Stimulated activated effector memory CD8-positive, alpha-beta T cell treated with anti-CD3 and anti-CD28 coated beads, Interleukin-12 subunit alpha, Interleukin-12 subunit beta, amount 100 ng/mL, for 72 hours (primary cell): ENCODE measurements around the gene RNF215.
"Not testable (repeated sequence)": the region's sequence is repeated elsewhere in the genome, so short reads cannot be mapped to it uniquely, and the experiment has no call there.

ENCODE experiments used
- ATAC-seq: fragments of 150-1000 bp; cut with Tn5 transposase; 2 replicates; pipeline ENCODE4 v1.10.0; 2021
- DNase-seq, 2 donors: peaks; one replicate each; pipeline ENCODE4 v3.0.0; 2021 to 2022; ENCODE audit warnings: low spot score in 2 of 2
- H3K27ac Mint-ChIP-seq: one replicate; pipeline ENCODE4 v1.8.0; 2022; ENCODE audit warnings: mild to moderate bottlenecking, mixed read lengths
- H3K36me3 Mint-ChIP-seq: one replicate; pipeline ENCODE4 v1.8.0; 2022; ENCODE audit warnings: mild to moderate bottlenecking, mixed read lengths
- H3K4me1 Mint-ChIP-seq: one replicate; pipeline ENCODE4 v1.8.0; 2022; ENCODE audit warnings: mixed read lengths
- H3K4me3 Mint-ChIP-seq: one replicate; pipeline ENCODE4 v1.8.0; 2022; ENCODE audit warnings: mild to moderate bottlenecking, mixed read lengths
- H3K9me3 Mint-ChIP-seq: one replicate; pipeline ENCODE4 v1.8.0; 2022; ENCODE audit warnings: mixed read lengths

RNF215 gene

GRCh38 chr22:30340911-30341685 is 46.1 kb downstream of the RNF215 start:
- Mint-ChIP-seq H3K4me1 (peaks cover 14% of the 10 kb centered on the region), H3K4me3 (no peak overlapping the region), H3K27ac (peak overlapping the region; percentile 74), H3K9me3 (no peaks in the 10 kb centered on the region), H3K36me3 (peaks cover 100% of the 10 kb centered on the region)
- ATAC-seq (no peak), DNase-seq (no peak)

DNA sequence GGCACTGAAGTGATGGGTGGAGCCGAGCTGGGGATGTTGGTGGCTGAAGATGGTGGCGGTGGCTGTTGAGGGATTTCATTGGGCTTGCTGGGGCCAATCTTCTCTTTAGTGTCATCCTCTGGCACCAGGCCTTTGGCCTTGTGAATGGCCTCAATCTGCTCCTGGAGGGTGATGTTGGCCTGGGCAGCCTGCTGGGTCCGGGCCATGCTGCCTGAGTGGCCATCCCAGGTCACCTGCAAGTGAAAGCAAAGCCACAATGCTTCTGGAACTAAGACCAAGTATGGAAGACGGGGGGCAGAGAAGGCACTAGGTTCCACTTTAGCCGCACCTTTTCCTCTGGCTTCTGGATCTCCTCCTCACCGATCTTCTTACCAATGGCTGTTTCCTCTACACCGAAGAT is 48.4 kb downstream of the RNF215 start:
- H3K4me3 Mint-ChIP-seq, result no peak overlapping the region
- no peak for DNase-seq
- peak overlapping the region; percentile 74 for H3K27ac Mint-ChIP-seq
- no peaks in the 10 kb centered on the region for H3K9me3 Mint-ChIP-seq
- peaks cover 10% of the 10 kb centered on the region for H3K4me1 Mint-ChIP-seq
- H3K36me3 Mint-ChIP-seq, result peaks cover 100% of the 10 kb centered on the region
- no peak for ATAC-seq

- not testable (repeated sequence) for H3K4me3 Mint-ChIP-seq, H3K27ac Mint-ChIP-seq, DNase-seq, H3K9me3 Mint-ChIP-seq, ATAC-seq
- H3K36me3 Mint-ChIP-seq, result peaks cover 100% of the 10 kb centered on the region
- H3K4me1 Mint-ChIP-seq, result peaks cover 10% of the 10 kb centered on the region
These were observed 48.9 kb downstream of the RNF215 start for GRCh38 chr22:30338341-30338740.

GRCh38 chr22:30337461-30337778 is 49.8 kb downstream of the RNF215 start:
- no peak overlapping the region for H3K27ac Mint-ChIP-seq

GRCh38 chr22:30336752-30337460 is 50.3 kb downstream of the RNF215 start:
- Mint-ChIP-seq H3K4me3 (no peak overlapping the region), H3K4me1 (peaks cover 10% of the 10 kb centered on the region), H3K36me3 (peaks cover 100% of the 10 kb centered on the region), H3K9me3 (no peaks in the 10 kb centered on the region), H3K27ac (no peak overlapping the region)
- DNase-seq (no peak), ATAC-seq (no peak)

More at GRCh38 chr22:30337461-30337778, 49.8 kb downstream of the RNF215 start:
- Mint-ChIP-seq H3K36me3 (peaks cover 100% of the 10 kb centered on the region), H3K4me3 (no peak overlapping the region), H3K9me3 (no peaks in the 10 kb centered on the region), H3K4me1 (peaks cover 10% of the 10 kb centered on the region)
- ATAC-seq (no peak), DNase-seq (no peak)

DNA sequence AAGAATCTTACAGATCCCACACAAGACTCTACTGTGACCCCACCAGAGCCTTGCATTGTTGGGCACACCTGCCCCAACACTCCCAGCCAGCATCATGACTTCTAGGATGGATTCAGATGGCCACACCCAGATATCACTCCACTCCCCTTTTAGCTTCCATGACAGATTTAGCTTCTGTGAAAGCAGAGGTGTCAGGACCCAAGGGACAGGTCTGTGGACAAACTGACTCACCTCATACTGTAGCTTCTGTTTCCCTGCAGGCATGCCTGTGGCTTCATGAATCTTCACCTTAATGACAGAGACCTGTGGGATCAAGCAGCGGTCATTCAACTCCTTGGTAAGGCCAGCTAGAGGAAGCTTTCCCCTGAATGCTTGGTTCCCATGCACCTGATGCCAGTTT is 52.0 kb downstream of the RNF215 start:
- peaks cover 100% of the 10 kb centered on the region for H3K36me3 Mint-ChIP-seq
- no peak overlapping the region for H3K4me3 Mint-ChIP-seq
- peak; percentile 56 for ATAC-seq
- peaks cover 10% of the 10 kb centered on the region for H3K4me1 Mint-ChIP-seq
- H3K27ac Mint-ChIP-seq, result peak overlapping the region; percentile 80
- no peak for DNase-seq
- H3K9me3 Mint-ChIP-seq, result no peaks in the 10 kb centered on the region

- peak overlapping the region; percentile 80 for H3K27ac Mint-ChIP-seq
- DNase-seq (no peak), ATAC-seq (no peak)
- peaks cover 100% of the 10 kb centered on the region for H3K36me3 Mint-ChIP-seq
- no peak overlapping the region for H3K4me3 Mint-ChIP-seq
- peaks cover 10% of the 10 kb centered on the region for H3K4me1 Mint-ChIP-seq
- no peaks in the 10 kb centered on the region for H3K9me3 Mint-ChIP-seq
These were observed 52.6 kb downstream of the RNF215 start for GRCh38 chr22:30334646-30335045.

GRCh38 chr22:30333707-30334087 is 53.5 kb downstream of the RNF215 start:
- peaks cover 10% of the 10 kb centered on the region for H3K4me1 Mint-ChIP-seq

DNA sequence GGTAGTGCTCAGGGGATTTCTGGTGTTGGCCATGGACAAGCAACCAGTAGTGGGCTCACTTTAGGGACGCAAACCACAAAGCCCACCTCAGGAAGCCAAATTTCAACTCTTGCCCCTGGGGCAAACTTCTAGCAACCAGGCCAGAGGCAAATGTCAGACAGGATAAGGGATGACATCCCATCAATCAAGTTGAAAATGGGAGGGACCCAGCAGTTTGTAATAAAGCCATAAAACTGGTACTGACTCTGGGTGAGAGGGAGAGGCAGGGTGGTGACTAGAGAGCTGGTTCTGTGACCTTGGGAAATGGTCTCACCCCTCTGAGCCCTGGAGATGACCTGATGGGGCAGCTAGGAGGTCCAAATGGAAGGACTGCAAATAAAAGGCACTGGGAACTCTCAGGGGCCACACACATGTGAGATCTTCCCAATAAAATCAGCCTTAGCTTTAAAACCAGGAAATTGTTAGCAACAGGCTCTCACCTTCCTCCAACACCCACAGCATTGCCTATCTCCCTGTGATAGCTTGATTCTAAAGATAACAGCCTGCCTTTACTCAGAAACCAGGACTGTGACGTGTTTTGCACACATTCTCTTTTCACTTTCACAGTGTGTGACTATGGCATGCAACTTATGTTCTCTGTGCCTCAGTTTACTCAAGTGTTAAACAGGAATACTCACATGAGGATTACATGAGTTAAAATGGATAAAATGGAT is 54.1 kb downstream of the RNF215 start:
- DNase-seq (no peak), ATAC-seq (no peak)
- H3K36me3 Mint-ChIP-seq, result peaks cover 91% of the 10 kb centered on the region
- H3K4me1 Mint-ChIP-seq, result peaks cover 10% of the 10 kb centered on the region
- peak overlapping the region; percentile 43 for H3K27ac Mint-ChIP-seq
- H3K9me3 Mint-ChIP-seq, result no peaks in the 10 kb centered on the region
- H3K4me3 Mint-ChIP-seq, result no peak overlapping the region

More at GRCh38 chr22:30333707-30334087, 53.5 kb downstream of the RNF215 start:
- peaks cover 97% of the 10 kb centered on the region for H3K36me3 Mint-ChIP-seq
- no peak for DNase-seq
- no peak for ATAC-seq
- no peaks in the 10 kb centered on the region for H3K9me3 Mint-ChIP-seq
- H3K4me3 Mint-ChIP-seq, result no peak overlapping the region
- no peak overlapping the region for H3K27ac Mint-ChIP-seq

GRCh38 chr22:30332551-30332950 is 54.7 kb downstream of the RNF215 start:
- Mint-ChIP-seq H3K4me3 (no peak overlapping the region), H3K9me3 (no peaks in the 10 kb centered on the region), H3K36me3 (peaks cover 85% of the 10 kb centered on the region), H3K4me1 (peaks cover 15% of the 10 kb centered on the region), H3K27ac (peak overlapping the region; percentile 43)
- DNase-seq, result no peak
- no peak for ATAC-seq
